H1 (cell line): ENCODE results near the gene ATG7. TPM values are rescaled to one million over a fixed set of nuclear protein-coding genes. Genes with fewer than 3 reads are reported as not detected.

Experiments
- CTCF ChIA-PET: fragments of 300-600 bp; sonication (Branson Sonifier 250); formaldehyde crosslinking; loops from one replicate; lab custom pipeline; 2021; ENCODE audit not compliant: partially characterized antibody; lab: Charles Lee
- POLR2A ChIA-PET: fragments of 300-600 bp; sonication (Branson Sonifier 250); formaldehyde crosslinking; loops from one replicate; lab custom pipeline; 2021; ENCODE audit warnings: inconsistent platforms; ENCODE audit not compliant: partially characterized antibody; lab: Charles Lee
- DNase-seq, 2 experiments: peaks; one replicate each; pipeline versions ENCODE4 v3.0.0 to v3.0.0-alpha.2; 2010 to 2022; ENCODE audit warnings: low spot score in 2 of 2, low read depth in 1 of 2, mixed read lengths in 1 of 2
- FAIRE-seq: peaks from 2 replicates; lab custom pipeline; 2011; peaks lifted over from hg19 to GRCh38; lab: Jason Lieb, UNC
- H2AFZ ChIP-seq: 2 replicates; pipeline ENCODE4 v1.8.1; 2012; ENCODE audit warnings: low read length, inconsistent platforms
- H2AK5ac ChIP-seq: 2 replicates; pipeline ENCODE4 v1.6.1; 2013; ENCODE audit warnings: low read depth, low read length
- H2BK120ac ChIP-seq: replicated peaks from 2 replicates; pipeline ENCODE3; 2013; ENCODE audit warnings: low read depth, low read length, inconsistent platforms
- H2BK12ac ChIP-seq: 2 replicates; pipeline ENCODE4 v1.6.1; 2013; ENCODE audit warnings: low read depth, low read length
- H2BK15ac ChIP-seq: 2 replicates; pipeline ENCODE4 v1.6.1; 2013; ENCODE audit warnings: low read length
- H2BK20ac ChIP-seq: 2 replicates; pipeline ENCODE4 v1.6.1; 2013; ENCODE audit warnings: low read length
- H2BK5ac ChIP-seq: 2 replicates; pipeline ENCODE4 v1.6.1; 2013; ENCODE audit warnings: low read depth, low read length
- H3K14ac ChIP-seq: 2 replicates; pipeline ENCODE4 v1.6.1; 2013; ENCODE audit warnings: inconsistent platforms; ENCODE audit not compliant: insufficient read length
- H3K18ac ChIP-seq: 2 replicates; pipeline ENCODE4 v1.6.1; 2013; ENCODE audit warnings: low read length; ENCODE audit errors: extremely low read depth
- H3K23ac ChIP-seq: 2 replicates; pipeline ENCODE4 v1.6.1; 2013; ENCODE audit warnings: inconsistent platforms; ENCODE audit not compliant: insufficient read length
- H3K23me2 ChIP-seq: 2 replicates; pipeline ENCODE4 v1.6.1; 2013; ENCODE audit warnings: low read depth, low read length
- H3K27ac ChIP-seq: 2 replicates; pipeline ENCODE4 v1.6.1; 2011; ENCODE audit warnings: low read depth, low read length, inconsistent platforms
- H3K27me3 ChIP-seq, 4 experiments: replicated peaks in 1 of 4; 1 replicate in 1 of 4; 2 replicates in 3 of 4; pipeline versions ENCODE4 v1.6.1 to v1.8.1; 2011 to 2013; ENCODE audit warnings: low read length in 3 of 4, mild to moderate bottlenecking in 3 of 4, inconsistent platforms in 2 of 4, mixed read lengths in 2 of 4, moderate library complexity in 1 of 4; ENCODE audit not compliant: control insufficient read depth in 3 of 4, insufficient read depth in 3 of 4; ENCODE audit errors: extremely low read depth in 1 of 4
- H3K36me3 ChIP-seq, 4 experiments: 2 replicates each; pipeline versions ENCODE4 v1.6.1 to v1.8.1; 2011 to 2013; ENCODE audit warnings: mild to moderate bottlenecking in 4 of 4, low read length in 3 of 4, moderate library complexity in 2 of 4, control low read depth in 1 of 4, inconsistent platforms in 1 of 4; ENCODE audit not compliant: insufficient read depth in 4 of 4, control insufficient read depth in 2 of 4
- H3K4ac ChIP-seq: replicated peaks from 2 replicates; pipeline ENCODE3; 2013; ENCODE audit warnings: low read length, low read depth, mixed read lengths, inconsistent platforms; ENCODE audit not compliant: insufficient read length
- H3K4me1 ChIP-seq, 4 experiments: replicated peaks in 1 of 4; 1 replicate in 1 of 4; 2 replicates in 3 of 4; pipeline versions ENCODE4 v1.6.1 to v1.8.1; 2011 to 2013; ENCODE audit warnings: low read length in 3 of 4, inconsistent platforms in 2 of 4, mixed read lengths in 1 of 4; ENCODE audit not compliant: insufficient read depth in 4 of 4, control insufficient read depth in 3 of 4
- H3K4me2 ChIP-seq, 2 experiments: 2 replicates each; pipeline versions ENCODE4 v1.6.1 to v1.8.1; 2011 to 2013; ENCODE audit warnings: low read depth in 2 of 2, low read length in 2 of 2, control low read depth in 1 of 2, inconsistent platforms in 1 of 2, mild to moderate bottlenecking in 1 of 2; ENCODE audit not compliant: insufficient read depth in 1 of 2
- H3K4me3 ChIP-seq, 4 experiments: fragments of 200-600, 300-600 bp in 1 of 4; sonication (generic), shearing (Covaris generic), sonication (Bioruptor Twin) in 1 of 4; 2 replicates each; pipeline versions ENCODE4 v1.5.1 to v1.8.1; 2011 to 2016; ENCODE audit warnings: low read length in 4 of 4, low read depth in 3 of 4, control low read depth in 2 of 4, inconsistent platforms in 2 of 4, mild to moderate bottlenecking in 2 of 4, mixed read lengths in 1 of 4, moderate library complexity in 1 of 4; ENCODE audit not compliant: insufficient read depth in 2 of 4; ENCODE audit errors: extremely low read depth in 1 of 4
- H3K56ac ChIP-seq: replicated peaks from 2 replicates; pipeline ENCODE3; 2013; ENCODE audit warnings: low read depth, mild to moderate bottlenecking, mixed read lengths, low read length, inconsistent platforms; ENCODE audit not compliant: insufficient read length
- H3K79me1 ChIP-seq: 2 replicates; pipeline ENCODE4 v1.6.1; 2013; ENCODE audit warnings: low read depth, low read length, control low read depth
- H3K79me2 ChIP-seq, 2 experiments: 2 replicates each; pipeline versions ENCODE4 v1.6.1 to v1.8.1; 2012 to 2013; ENCODE audit warnings: low read length in 2 of 2, mild to moderate bottlenecking in 2 of 2, inconsistent platforms in 1 of 2; ENCODE audit not compliant: insufficient read depth in 2 of 2, control insufficient read depth in 1 of 2
- H3K9ac ChIP-seq, 4 experiments: replicated peaks in 1 of 4; 1 replicate in 1 of 4; 2 replicates in 3 of 4; pipeline versions ENCODE4 v1.6.1 to v1.8.1; 2011 to 2013; ENCODE audit warnings: low read depth in 3 of 4, low read length in 3 of 4, control low read depth in 2 of 4, mild to moderate bottlenecking in 2 of 4, moderate library complexity in 2 of 4, inconsistent platforms in 1 of 4; ENCODE audit errors: extremely low read depth in 1 of 4
- H3K9me3 ChIP-seq, 2 experiments: 2 replicates each; pipeline versions ENCODE4 v1.6.1 to v1.8.1; 2012 to 2013; ENCODE audit warnings: mild to moderate bottlenecking in 2 of 2, moderate library complexity in 2 of 2, control low read depth in 1 of 2, inconsistent platforms in 1 of 2, low read depth in 1 of 2, low read length in 1 of 2, mixed read lengths in 1 of 2; ENCODE audit not compliant: insufficient read depth in 2 of 2
- H4K20me1 ChIP-seq, 2 experiments: replicated peaks in 1 of 2; 2 replicates each; pipeline versions ENCODE3 to v1.8.1; 2011 to 2013; ENCODE audit warnings: inconsistent platforms in 2 of 2, low read length in 2 of 2, mild to moderate bottlenecking in 1 of 2; ENCODE audit not compliant: insufficient read depth in 2 of 2, control insufficient read depth in 1 of 2
- H4K5ac ChIP-seq: 2 replicates; pipeline ENCODE4 v1.6.1; 2013; ENCODE audit warnings: low read length, low read depth, mixed read lengths, inconsistent platforms; ENCODE audit not compliant: insufficient read length
- H4K8ac ChIP-seq: 2 replicates; pipeline ENCODE4 v1.8.0; 2013; ENCODE audit warnings: mild to moderate bottlenecking, moderate library complexity, low read length, inconsistent platforms; ENCODE audit not compliant: insufficient read depth; ENCODE audit errors: extremely low read depth
- H4K91ac ChIP-seq: replicated peaks from 2 replicates; pipeline ENCODE3; 2013; ENCODE audit warnings: low read length, mixed read lengths, inconsistent platforms; ENCODE audit not compliant: insufficient read length
- BRCA1 ChIP-seq: IDR thresholded peaks from 2 replicates; pipeline ENCODE4 v1.6.1; 2012; ENCODE audit warnings: low read depth, low read length, improper control_type of control experiment
- CHD2 ChIP-seq: IDR thresholded peaks from 2 replicates; pipeline ENCODE4 v1.6.1; 2012; ENCODE audit warnings: low read length, improper control_type of control experiment
- EGR1 ChIP-seq: IDR thresholded peaks from 2 replicates; pipeline ENCODE4 v1.6.1; 2011; ENCODE audit warnings: low read depth, low read length, borderline replicate concordance
- GABPA ChIP-seq: IDR thresholded peaks from 2 replicates; pipeline ENCODE4 v1.6.1; 2011; ENCODE audit warnings: mild to moderate bottlenecking, low read length, moderate library complexity, borderline replicate concordance; ENCODE audit not compliant: insufficient read depth
- JUND ChIP-seq: IDR thresholded peaks from 2 replicates; pipeline ENCODE4 v1.6.1; 2011; ENCODE audit warnings: mild to moderate bottlenecking, improper control_type of control experiment, low read length
- SIX5 ChIP-seq: IDR thresholded peaks from 2 replicates; pipeline ENCODE4 v1.6.1; 2011; ENCODE audit warnings: mild to moderate bottlenecking, low read depth, low read length
- YY1 ChIP-seq: IDR thresholded peaks from 2 replicates; pipeline ENCODE4 v1.6.1; 2011; ENCODE audit warnings: low read depth, mild to moderate bottlenecking, low read length
- WGBS, 2 experiments: shearing (Covaris generic) in 1 of 2; methylation state at CpG; one replicate each; pipeline versions ENCODE4 v1.1.6 to v1.1.7; 2013 to 2015; ENCODE audit warnings: low lambda C conversion rate in 2 of 2, mixed read lengths in 2 of 2, inconsistent platforms in 1 of 2, low coverage in 1 of 2, missing lambda C conversion rate in 1 of 2; ENCODE audit not compliant: insufficient replicate concordance in 2 of 2, insufficient coverage in 1 of 2, insufficient read length in 1 of 2; ENCODE audit errors: extremely low coverage in 1 of 2, missing lambda C conversion rate in 1 of 2; 5-methylcytosine and 5-hydroxymethylcytosine counted together
- polyA plus RNA-seq, 7 experiments: library from polyadenylated mRNA; depleted of rRNA in 3 of 7; stranded (reverse) in 5 of 7; unstranded in 2 of 7; fragments of >200 nt in 5 of 7; fragments of 200-250 nt in 2 of 7; gene quantifications; 1 replicate in 5 of 7; 2 replicates in 1 of 7; 4 replicates in 1 of 7; pipeline versions ENCODE4 v1.2.1 to v1.2.3, GENCODE V29; 2011 to 2013; ENCODE audit warnings: missing spikeins in 2 of 7, mixed read lengths in 2 of 7
- total RNA-seq: library from RNA; stranded (reverse); fragmentation: NEBNext Ultra II Directional; extraction: Animal tissue kit (Norgen Biotek cat#: 25700); gene quantifications from 2 replicates; pipeline ENCODE4 v1.2.1, GENCODE V29; 2021

Gene ATG7
- total and polyA plus RNA-seq, 2 of the 8 experiments (the other 6 are each of a cell fraction or from before 2014, with no cell fraction given): 15.0 to 19.1 TPM

GRCh38 chr3:11584570-11584969 lies 312.4 kb downstream of the ATG7 start:
- no peaks in the 10 kb centered on the region for H3K27me3 ChIP-seq
- H4K20me1 ChIP-seq: peaks cover 2 to 4% of the 10 kb centered on the region in 2 experiments
- H2BK15ac ChIP-seq: no peak overlapping the region
- H2AFZ ChIP-seq: no peak overlapping the region
- H2BK120ac ChIP-seq: no peak overlapping the region
- CTCF ChIA-PET: no interaction called here
- no peak overlapping the region for H4K5ac ChIP-seq
- DNase-seq (no peak), FAIRE-seq (no peak)
- no peak overlapping the region for H3K4ac ChIP-seq
- H4K8ac ChIP-seq: no peak overlapping the region
- no peak overlapping the region for H3K23ac ChIP-seq
- no peak overlapping the region for H2BK20ac ChIP-seq
- no peak for TF ChIP-seq CHD2
- no peak for TF ChIP-seq JUND
- no peak for TF ChIP-seq SIX5
- TF ChIP-seq YY1: no peak
- TF ChIP-seq GABPA: no peak
- TF ChIP-seq BRCA1: no peak
- no peak for TF ChIP-seq EGR1
- 0 out of 2 replicates have a peak, but pooled peaks cover 3% of the 10 kb centered on the region for H3K23me2 ChIP-seq
- H3K4me1 ChIP-seq: peaks cover 7 to 28% (median 13%) of the 10 kb centered on the region in 4 experiments
- H2AK5ac ChIP-seq: no peak overlapping the region
- WGBS, 2 experiments: 91% methylated on average over 4 of the region's 4 CpGs; no CpG with 5 or more reads in 1 of the 2 experiments
- H3K36me3 ChIP-seq: no peaks in the 10 kb centered on the region
- H3K79me1 ChIP-seq: peaks cover 17% of the 10 kb centered on the region
- H3K4me3 ChIP-seq: no peak overlapping the region
- peaks cover 9 to 92% of the 10 kb centered on the region in 2 experiments for H3K79me2 ChIP-seq
- no peak overlapping the region for H4K91ac ChIP-seq
- H2BK12ac ChIP-seq: no peak overlapping the region
- no peak overlapping the region for H2BK5ac ChIP-seq
- no peak overlapping the region for H3K18ac ChIP-seq
- no peak overlapping the region for H3K56ac ChIP-seq
- H3K9ac ChIP-seq: no peak overlapping the region
- no peak overlapping the region for H3K4me2 ChIP-seq
- H3K14ac ChIP-seq: no peak overlapping the region
- H3K27ac ChIP-seq: no peak overlapping the region
- POLR2A ChIA-PET: no interaction called here
- H3K9me3 ChIP-seq: no peaks in the 10 kb centered on the region
